ENCODE measurements around the gene BRD7.
A peak's percentile ranks its signal among the peaks of the same experiment; 100 is the strongest.

The BRD7 gene

GRCh38 chr16:50331570-50331969, 37.2 kb downstream of the BRD7 start:
- DNase-seq (ENCODE audit: low read depth), result no peak
- no peak overlapping the region for H3K4me3 ChIP-seq (ENCODE audit: low read depth, low read length)
- TF ChIP-seq CTCF (IDR thresholded peaks at IDR 0.05; ENCODE audit: control insufficient read depth, extremely low read depth, insufficient read depth), result no peak

- no peak overlapping the region for H3K4me3 ChIP-seq (ENCODE audit: low read depth, low read length)
- DNase-seq (ENCODE audit: low read depth), result no peak
- TF ChIP-seq CTCF (IDR thresholded peaks at IDR 0.05; ENCODE audit: control insufficient read depth, extremely low read depth, insufficient read depth), result no peak
These were observed 39.2 kb downstream of the BRD7 start for GRCh38 chr16:50329446-50330189.

- no peak overlapping the region for H3K4me3 ChIP-seq (ENCODE audit: low read depth, low read length)
- peak; percentile 65 for TF ChIP-seq CTCF (IDR thresholded peaks at IDR 0.05; ENCODE audit: control insufficient read depth, extremely low read depth, insufficient read depth)
- DNase-seq (ENCODE audit: low read depth), result no peak
These were observed 41.8 kb downstream of the BRD7 start for GRCh38 chr16:50326835-50327465.

GRCh38 chr16:50326264-50326663, 42.5 kb downstream of the BRD7 start:
- TF ChIP-seq CTCF (IDR thresholded peaks at IDR 0.05; ENCODE audit: control insufficient read depth, extremely low read depth, insufficient read depth), result no peak
- no peak overlapping the region for H3K4me3 ChIP-seq (ENCODE audit: low read depth, low read length)
- no peak for DNase-seq (ENCODE audit: low read depth)

GRCh38 chr16:50324345-50324744, 44.4 kb downstream of the BRD7 start:
- DNase-seq (ENCODE audit: low read depth), result no peak
- no peak for TF ChIP-seq CTCF (IDR thresholded peaks at IDR 0.05; ENCODE audit: control insufficient read depth, extremely low read depth, insufficient read depth)
- H3K4me3 ChIP-seq (ENCODE audit: low read depth, low read length), result no peak overlapping the region

GRCh38 chr16:50323335-50324011, 45.3 kb downstream of the BRD7 start:
- no peak overlapping the region for H3K4me3 ChIP-seq (ENCODE audit: low read depth, low read length)
- peak; percentile 60 for TF ChIP-seq CTCF (IDR thresholded peaks at IDR 0.05; ENCODE audit: control insufficient read depth, extremely low read depth, insufficient read depth)
- DNase-seq (ENCODE audit: low read depth), result no peak

All from LNCaP clone FGC (cell line).